ENCODE data around the gene KRTAP13-4.

DNA sequence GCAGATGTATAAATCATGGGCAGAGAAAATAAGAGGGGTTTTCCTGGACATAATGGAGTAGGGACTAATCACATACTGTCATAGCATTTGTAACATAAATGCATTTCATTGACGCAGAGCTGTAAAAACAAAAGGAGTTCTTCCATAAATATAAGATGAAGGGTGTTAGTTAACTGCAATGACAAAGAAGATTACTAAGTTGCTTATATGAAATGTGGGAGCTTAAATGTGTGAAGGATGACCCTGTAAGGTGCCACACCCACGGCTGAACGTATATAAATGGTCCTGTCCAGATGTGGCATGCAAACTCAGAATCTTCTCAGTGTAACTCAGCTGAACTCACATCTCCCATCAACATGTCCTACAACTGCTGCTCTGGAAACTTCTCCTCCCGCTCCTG, 34.3 kb upstream of the KRTAP13-4 start, which contains the start of gene KRTAP13-1:
- TF ChIP-seq CTCF (IDR thresholded peaks at IDR 0.05; ENCODE audit: low read length): no peak
- no peak for TF ChIP-seq EZH2 (IDR thresholded peaks at IDR 0.05; ENCODE audit: borderline replicate concordance, low read length)

All from OCI-LY1 (cell line).